Activated CD4-positive, alpha-beta T cell treated with anti-CD3 and anti-CD28 coated beads, Interleukin-2, amount 50 U/mL, for 1 hour (primary cell): ENCODE data around the gene NEFH.
"Not testable (repeated sequence)": the region's sequence is repeated elsewhere in the genome, so short reads cannot be mapped to it uniquely, and the experiment has no call there.

Experiments used
- DNase-seq: peaks from one replicate; pipeline ENCODE4 v3.0.0-alpha.2; 2020

Gene NEFH, protein sequence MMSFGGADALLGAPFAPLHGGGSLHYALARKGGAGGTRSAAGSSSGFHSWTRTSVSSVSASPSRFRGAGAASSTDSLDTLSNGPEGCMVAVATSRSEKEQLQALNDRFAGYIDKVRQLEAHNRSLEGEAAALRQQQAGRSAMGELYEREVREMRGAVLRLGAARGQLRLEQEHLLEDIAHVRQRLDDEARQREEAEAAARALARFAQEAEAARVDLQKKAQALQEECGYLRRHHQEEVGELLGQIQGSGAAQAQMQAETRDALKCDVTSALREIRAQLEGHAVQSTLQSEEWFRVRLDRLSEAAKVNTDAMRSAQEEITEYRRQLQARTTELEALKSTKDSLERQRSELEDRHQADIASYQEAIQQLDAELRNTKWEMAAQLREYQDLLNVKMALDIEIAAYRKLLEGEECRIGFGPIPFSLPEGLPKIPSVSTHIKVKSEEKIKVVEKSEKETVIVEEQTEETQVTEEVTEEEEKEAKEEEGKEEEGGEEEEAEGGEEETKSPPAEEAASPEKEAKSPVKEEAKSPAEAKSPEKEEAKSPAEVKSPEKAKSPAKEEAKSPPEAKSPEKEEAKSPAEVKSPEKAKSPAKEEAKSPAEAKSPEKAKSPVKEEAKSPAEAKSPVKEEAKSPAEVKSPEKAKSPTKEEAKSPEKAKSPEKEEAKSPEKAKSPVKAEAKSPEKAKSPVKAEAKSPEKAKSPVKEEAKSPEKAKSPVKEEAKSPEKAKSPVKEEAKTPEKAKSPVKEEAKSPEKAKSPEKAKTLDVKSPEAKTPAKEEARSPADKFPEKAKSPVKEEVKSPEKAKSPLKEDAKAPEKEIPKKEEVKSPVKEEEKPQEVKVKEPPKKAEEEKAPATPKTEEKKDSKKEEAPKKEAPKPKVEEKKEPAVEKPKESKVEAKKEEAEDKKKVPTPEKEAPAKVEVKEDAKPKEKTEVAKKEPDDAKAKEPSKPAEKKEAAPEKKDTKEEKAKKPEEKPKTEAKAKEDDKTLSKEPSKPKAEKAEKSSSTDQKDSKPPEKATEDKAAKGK

DNA sequence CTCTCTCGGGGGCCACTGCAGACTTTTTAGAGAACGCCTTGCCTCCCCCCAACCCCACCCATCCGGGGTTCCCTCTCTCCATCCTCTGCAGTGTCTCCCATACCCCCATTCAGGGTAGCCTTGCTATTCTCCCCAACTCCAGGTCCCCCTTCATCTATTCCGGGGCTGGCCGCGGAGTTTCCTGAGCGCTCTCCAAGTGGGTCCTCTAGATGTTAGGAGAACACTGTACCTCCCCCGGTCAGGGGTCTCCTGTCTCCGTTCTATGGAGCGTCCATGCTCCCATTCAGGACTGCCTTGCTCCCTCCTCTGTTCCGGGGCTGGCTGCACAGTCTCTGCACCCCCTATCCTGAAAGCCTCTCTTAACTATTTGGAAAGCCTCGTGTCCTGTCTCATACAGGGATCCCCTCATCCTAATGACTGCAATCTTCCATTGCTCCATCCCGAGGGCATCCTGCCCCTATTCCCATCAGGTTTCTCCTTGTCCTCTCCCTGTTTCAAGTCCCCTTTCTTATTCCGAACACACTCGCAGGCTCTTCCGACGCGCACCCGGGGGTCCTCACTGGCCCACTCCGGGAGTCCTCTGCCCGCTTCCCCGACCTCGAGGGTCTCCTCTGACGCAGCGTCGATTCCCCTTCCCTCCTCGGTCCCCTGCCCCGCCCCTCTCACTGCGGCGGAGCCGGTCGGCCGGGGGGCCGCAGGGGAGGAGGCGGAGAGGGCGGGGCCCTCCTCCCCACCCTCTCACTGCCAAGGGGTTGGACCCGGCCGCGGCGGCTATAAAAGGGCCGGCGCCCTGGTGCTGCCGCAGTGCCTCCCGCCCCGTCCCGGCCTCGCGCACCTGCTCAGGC, at the start of gene NEFH:
NEFH (plus strand) TSS at position 802 of the 845 bp plus-strand sequence. CDS start 45 bp downstream, outside the sequence.
- DNase-seq = no peak

DNA sequence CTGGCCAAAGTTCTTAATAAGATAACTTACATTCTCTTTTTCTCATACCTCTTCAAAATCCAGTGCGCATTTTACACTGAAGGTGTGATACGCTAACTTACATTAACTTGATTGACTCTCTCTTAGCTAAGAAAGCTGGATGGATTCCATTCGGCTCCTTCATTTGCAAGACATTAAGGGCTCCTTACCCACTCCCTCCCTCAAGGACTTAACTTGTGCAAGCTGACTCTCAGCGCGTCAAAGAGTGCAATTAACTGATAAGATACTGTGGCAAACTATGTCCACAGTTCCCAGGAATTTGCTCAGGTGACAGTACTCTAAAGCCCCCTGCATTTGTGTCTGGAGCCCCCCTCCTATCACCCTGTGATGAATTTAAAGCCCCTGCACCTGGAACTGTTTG, 48.0 kb upstream of the NEFH start:
- no peak for DNase-seq

DNA sequence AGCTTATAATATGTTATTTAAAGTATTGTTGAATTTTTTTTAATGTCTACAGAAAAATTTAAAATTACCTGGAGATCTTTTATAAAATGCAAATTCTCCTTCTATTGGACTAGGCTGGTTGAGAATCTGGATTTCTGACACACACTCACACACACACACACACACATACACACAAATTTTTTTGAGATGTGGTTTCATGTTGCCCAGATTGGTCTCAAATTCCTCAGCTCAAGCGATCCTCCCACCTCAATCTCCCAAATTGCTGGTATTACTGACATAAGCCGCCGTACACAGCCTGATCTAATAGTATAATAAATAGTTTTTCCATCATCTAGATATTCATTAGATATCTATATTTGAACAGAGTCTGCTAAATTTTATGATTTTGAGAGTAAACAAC, 46.2 kb upstream of the NEFH start:
- no peak for DNase-seq

DNA sequence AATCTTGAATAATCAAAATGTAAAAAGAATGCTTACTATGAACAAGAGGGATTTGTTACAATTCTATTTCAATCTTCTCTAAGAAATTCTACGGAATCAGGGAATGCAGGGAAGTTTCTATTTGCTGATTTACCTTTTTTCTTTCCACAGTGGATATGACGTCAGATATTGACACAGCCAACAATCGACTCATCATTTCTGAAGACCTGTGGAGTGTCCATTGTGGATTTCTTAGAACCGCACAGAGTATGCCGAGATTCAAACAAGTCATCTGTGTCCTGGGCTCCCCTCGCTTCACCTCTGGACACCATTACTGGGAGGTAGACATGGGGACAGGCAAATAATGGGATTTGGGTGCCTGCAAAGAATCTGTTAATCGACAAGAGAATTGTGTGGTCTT, 45.7 kb upstream of the NEFH start:
- no peak for DNase-seq

DNA sequence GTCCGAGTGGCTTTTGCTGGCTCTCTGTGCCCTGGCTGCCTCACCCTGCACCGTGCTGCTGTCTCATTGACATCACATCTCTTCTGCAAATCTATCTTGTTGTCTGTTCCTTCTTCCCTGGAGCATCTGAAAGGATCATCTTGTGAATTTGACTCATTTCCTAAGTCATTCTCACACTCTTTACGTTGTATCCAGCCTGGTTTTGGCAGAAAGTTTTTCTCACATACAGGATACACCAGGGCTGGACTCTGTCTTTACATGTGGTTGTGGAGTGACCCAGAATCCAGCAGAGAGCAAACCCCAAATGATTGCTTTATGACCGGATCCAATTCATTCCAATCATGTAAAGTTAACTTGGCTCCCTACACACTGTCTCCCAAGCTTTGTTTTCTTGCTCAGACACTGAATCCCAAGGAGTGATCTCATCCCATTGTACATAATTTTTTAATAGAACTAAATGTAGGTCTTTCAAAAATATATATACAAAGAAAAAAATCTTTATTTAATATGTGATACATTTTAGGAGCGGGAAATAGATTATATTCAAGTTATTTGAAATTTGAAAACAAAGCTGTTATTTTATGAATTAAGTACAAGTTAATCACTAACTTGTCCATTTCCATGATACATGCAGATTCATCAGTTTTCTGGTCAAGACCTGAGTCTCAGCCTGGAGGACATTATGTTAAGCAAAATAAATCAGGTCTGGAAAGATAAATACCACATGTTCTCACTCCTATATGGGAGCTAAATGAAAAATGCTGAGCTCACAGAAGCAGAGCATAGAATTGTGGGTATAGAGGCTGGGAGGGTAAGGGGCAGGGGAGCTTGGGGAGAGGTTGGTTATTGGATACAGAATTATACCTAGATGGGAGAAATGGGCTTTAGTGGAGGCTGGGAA, 44.5 kb upstream of the NEFH start:
- no peak for DNase-seq

DNA sequence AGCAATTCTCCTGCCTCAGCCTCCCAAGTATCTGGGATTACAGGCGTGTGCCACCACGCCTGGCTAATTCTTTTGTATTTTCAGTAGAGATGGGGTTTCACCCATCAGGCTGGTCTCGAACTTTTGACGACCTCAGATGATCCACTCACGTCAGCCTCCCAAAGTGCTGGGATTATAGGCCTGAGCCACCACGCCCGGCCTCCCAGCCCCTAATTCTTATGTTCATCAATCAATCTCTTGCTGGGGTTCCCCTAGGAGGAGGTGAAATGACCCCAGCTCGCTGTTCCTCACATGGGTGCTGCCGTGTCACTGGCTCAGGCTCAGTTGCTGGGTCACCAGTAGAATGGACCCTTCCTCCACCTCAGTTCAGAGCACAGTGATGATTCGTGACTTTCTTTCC, 41.7 kb upstream of the NEFH start, which contains the start of gene RFPL1:
RFPL1 (plus strand) TSS at position 301 of the 400 bp plus-strand sequence.
- not testable (repeated sequence) for DNase-seq

DNA sequence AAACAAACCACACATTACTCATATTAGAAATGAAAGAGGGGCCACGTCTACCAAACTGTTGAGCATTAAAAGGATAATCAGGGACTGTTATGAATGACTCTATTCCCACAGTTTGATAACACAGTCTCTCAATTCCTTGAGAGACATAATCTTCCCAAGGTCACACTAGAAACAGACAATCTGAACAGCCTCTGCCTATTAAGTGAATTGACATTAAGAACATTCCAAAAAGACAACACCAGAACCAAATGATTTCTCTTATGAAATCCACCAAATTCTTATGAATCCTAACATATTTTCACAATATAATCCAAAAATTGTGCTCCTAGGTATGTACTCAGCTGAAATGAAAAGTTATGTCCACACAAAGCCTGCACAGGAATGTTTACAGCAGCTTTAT, 37.0 kb upstream of the NEFH start:
- no peak for DNase-seq

DNA sequence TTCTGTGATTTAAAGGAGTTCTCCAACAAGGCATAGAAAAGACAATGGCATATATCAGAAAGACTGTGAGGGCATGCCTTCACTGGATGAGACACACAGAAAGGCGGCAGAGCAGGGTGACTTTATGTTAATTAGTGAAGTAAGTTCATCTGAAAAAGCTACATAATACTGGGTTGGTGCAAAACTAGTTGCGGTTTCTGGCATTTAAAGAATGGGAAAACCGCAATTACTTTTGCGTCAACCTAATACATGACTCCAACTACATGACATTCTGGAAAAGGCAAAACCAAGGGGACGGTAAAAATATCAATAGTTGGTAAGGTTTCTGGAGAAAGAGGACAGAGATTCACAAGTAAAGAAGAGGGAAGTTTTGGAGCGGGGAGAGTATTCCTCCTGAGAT, 36.6 kb upstream of the NEFH start:
- no peak for DNase-seq

DNA sequence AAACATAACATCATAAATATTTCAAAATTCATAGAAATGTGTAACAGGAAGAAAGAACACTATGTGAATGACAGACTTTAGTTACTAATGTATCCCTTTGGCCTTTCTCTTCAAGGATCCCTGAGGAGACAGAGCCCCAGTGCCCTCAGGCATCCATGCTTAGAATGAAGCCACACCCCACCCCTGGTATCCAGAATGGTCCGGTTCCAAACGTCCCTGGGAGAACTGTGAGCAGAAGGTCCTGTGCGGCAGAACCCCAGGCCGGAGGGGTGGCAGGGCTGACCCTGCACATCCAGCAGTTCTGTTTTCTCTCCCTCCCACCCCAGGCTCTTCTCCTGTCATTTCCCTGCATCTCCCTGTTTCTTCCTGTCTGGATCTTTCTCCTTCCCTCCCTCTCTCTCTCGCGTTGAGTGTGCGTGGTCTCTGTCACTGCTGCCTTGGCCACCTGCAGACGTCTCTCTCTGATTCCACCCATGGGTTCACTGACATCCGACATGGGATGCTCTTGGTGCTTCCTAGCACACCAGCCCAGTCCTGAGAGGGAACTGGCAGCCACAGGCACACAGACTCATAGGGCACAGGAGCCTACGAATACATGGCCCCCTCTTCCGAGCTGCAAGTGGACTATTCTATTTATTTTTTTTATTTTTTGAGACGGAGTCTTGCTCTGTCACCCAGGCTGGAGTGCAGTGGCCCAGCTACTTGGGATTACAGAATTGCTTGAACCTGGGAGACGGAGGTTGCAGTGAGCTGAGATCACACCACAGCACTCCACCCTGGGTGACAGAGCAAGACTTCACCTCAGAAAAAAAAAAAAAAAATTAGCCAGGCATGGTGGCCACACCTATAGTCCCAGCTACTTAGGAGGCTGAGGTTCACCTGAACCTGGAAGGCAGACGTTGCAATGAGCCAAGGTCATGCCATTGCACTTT, 35.9 kb upstream of the NEFH start:
- no peak for DNase-seq

DNA sequence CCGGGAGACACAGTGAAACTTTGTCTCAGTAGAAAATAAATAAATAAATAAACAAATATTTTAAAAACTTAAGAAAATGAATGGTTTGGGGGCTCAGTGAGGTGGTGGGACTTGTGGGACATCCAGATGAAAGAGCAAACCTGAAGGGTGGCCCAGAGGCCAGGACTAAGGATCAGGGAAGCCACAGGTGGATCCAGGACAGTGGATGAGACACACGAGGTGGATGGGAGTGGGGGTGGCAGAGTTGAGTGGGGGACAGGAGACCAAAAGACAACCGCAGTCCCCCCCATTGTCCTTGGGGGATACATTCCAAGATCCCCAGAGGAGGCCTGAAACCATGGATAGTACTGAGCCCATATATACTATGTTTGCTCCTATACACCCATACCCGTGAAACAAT, 34.5 kb upstream of the NEFH start:
- no peak for DNase-seq

DNA sequence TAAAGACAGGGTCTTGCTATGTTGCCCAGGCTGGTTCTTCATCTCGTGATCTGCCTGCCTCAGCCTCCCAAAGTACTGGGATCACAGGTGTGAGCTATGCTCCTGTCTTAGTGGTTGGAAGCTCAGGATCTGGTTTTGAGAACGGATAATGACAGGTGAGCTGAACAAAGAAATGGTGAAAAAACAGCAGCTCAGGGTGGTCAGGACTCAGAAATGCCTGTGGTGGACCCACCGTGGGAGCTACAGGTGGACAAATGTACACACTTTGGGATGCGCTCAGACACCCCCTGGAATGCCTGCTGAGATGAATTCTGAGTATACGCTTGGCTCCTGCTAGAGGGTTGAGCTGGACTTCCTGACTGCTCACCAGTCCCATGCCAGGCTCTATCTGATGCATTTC, 32.1 kb upstream of the NEFH start:
- no peak for DNase-seq

DNA sequence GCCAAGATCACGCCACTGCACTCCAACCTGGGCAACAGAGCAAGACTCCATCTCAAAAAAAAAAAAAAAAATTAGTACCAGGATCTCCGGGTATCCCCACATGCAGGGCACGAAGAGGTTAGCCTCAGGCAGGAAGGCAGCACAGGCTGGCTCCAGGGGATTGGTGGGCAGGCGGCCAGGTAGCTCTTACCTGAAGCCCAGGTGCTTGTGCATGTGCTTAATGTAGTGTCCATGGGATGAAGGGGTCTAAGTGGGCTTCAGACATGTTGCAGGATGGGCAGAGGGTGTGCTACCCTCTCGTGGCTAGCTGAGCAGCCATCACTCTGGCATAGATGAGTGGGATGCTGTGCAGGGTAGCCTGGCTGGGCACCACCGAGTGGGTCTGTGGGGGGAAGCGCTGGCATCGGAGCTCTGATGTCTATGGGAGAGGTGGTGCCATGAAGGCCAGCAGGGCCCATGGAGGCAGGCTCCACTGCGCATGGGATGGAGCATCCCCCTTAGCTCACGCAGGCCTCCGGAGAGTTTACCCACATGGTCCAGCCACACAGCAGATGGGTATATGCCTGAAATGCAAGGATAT, 30.6 kb upstream of the NEFH start:
- DNase-seq = no peak

DNA sequence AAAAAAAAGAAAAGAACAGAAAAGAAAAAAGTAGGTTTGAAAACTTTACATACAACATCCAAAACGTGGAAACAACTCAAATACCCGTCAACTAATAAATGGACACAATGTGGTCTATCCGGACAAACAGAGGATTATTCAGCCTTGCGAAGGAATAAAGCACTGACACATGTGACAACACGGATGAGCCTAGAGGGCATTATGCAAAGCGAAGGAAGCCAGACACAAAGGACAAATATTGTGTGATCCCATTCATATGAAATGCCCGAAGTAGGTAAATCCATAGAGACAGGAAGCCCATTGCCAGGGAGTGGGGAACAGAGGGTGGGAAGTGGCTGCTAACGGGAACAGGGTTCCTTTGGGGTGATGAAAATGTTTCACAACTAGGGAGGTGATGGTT, 29.8 kb upstream of the NEFH start:
- no peak for DNase-seq

DNA sequence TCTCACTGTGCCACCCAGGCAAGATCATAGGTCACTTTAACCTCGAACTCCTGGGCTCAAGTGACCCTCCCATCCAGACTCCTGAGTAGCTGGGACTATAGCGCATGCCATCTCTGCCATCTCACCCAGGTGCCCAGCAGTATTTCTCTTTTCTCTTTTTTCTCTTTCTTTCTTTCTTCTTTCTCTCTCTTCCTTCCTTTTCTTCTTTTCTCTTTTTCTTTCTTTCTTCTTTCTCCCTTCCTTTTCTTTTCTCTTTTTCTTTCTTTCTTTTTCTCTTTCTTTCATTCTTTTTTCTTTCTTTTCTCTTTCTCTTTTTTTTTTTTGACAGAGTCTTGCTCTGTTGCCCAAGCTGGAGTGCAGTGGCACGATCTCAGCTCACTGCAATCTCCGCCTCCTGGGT, 28.2 kb upstream of the NEFH start:
- DNase-seq = no peak

DNA sequence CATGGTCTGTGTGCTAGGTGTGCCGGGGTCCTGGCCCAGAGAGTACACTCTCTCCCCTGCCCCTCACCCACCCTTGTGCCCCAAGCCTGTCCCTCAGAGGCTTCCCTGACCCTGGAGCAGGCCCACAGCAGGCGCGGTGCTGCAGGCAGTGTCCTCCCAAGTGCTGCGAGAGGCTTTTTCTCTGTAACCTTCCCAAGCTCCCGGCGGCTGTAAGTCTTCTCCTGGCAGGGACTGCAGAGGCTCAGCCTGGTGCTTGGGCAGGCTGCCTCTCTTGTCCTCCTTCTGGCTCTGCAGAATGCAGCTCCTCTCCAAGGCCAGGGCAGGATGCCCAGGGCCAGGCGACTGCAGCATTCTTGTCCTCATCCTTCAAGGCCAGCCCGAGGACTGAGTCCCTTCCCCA, 25.7 kb upstream of the NEFH start:
- no peak for DNase-seq

DNA sequence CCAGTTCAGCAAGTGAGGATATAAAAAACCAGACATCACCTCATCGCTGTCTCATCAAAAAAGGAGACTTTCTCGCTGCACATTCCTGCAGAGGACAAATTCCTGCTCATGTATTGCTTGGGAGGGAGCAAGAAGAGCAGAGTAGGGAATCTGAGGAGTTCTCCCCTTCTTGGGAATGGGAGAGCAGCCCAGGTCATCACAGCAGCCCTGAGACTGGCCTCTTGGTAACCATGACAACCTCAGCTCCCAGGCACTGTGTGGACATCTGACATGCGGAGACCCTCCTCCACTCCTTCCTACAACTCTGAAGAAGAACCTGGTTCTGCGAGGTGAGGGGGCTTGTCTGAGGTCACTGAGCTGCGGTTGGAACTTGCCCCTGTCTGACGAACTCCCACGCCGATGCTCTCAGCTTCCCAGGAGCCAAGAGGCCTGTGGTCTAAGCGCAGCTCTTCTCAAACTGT, 23.8 kb upstream of the NEFH start:
- DNase-seq = no peak

DNA sequence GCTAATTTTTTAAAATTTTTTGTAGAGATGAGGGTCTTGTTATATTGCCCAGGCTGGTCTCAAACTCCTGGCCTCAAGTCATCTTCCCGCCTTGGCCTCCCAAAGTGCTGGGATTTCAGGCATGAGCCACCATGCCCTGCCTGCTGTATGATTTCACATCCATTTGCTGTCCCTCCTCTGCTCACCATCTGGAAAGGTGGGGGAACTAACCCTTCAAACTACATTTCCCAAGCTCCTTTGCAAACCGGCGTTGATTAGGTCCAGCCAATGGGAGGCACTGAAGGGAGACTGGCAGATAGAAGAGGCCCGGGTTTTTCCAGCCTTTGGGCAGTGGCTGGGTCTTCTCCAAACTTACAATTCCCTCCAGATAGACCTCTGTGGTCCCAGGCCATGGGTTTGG, 22.3 kb upstream of the NEFH start:
- DNase-seq = no peak

DNA sequence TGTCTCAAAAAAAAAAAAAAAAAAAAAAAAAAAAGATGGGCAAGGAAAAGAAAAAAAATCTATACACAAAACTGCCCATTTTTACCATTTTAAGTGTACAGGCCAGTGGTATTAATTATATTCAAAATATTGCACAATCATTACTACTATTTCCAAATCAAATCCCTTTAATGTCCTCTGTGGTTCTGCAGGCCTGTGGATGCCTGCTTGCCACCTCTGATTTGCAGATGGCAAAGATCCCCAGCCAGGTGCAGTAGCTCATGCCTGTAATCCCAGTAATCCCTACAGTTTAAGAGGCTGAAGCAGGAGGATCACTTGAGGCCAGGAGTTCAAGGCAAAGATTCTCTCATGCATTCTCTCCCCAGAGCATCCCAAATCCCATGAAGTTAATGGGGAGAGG, 21.5 kb upstream of the NEFH start:
- no peak for DNase-seq

DNA sequence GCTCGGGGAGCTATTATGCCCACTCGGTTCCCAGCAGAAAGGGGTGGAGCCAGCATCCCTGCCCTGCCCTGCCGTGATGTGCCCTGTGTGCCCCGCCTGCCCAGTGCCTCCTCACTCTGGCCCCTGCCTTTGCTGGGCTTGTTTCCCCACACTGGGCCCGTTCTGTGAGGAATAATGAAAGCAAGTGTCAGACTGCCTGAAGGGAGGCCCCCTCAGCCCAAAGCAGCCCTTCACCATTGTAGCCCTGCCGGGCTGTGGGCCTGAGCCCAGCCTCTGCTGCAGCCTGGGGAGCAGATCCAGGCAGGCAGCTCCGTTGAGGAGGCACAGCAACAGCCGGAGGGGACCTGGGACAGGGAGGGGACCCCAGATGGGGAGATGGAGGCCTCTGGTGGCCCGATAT, 20.2 kb upstream of the NEFH start:
- no peak for DNase-seq

DNA sequence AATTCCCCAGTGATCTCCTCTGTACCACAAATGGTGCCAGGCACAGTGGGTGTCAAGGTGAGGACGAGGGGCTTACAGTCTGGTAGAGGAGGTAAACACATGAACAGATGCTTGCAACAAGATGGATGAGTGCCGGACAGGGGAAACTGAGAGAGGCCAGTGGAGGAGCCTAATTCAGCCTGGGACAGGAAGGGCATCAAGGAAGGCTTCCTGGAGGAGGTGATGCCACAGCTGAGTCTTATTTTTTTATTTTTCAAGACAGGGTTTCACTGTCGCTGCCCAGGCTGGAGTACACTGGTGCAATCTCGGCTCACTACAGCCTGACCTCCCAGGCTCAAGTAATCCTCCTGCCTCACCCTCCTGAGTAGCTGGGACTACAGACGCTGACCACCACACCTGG, 18.8 kb upstream of the NEFH start:
- DNase-seq = no peak
